DND-41 (cell line): ENCODE results near the gene SLC11A2.

Source experiments
- ATAC-seq: fragments of 200-7000 bp; cut with Tn5 transposase; 3 replicates; pipeline ENCODE4 v1.9.1; 2021; ENCODE audit warnings: low read depth; ENCODE audit not compliant: insufficient read depth
- DNase-seq: peaks from one replicate; pipeline ENCODE4 v3.0.0-alpha.2; 2020
- H2AFZ ChIP-seq: 2 replicates; pipeline ENCODE4 v1.6.0; 2012; ENCODE audit warnings: low read depth, low read length
- H3K27ac ChIP-seq: 2 replicates; pipeline ENCODE4 v1.5.1; 2012; ENCODE audit warnings: low read length, inconsistent platforms
- H3K27me3 ChIP-seq: fragments of 200-600 bp; sonication (generic); 2 replicates; pipeline ENCODE4 v1.6.0; 2012; ENCODE audit warnings: low read length, mild to moderate bottlenecking, inconsistent platforms; ENCODE audit not compliant: insufficient read depth, poor library complexity
- H3K36me3 ChIP-seq: 2 replicates; pipeline ENCODE4 v1.5.1; 2012; ENCODE audit warnings: low read length, inconsistent platforms; ENCODE audit not compliant: insufficient read depth
- H3K4me1 ChIP-seq: 2 replicates; pipeline ENCODE4 v1.5.1; 2012; ENCODE audit warnings: mild to moderate bottlenecking, low read length; ENCODE audit not compliant: insufficient read depth
- H3K4me2 ChIP-seq: 2 replicates; pipeline ENCODE4 v1.6.0; 2012; ENCODE audit warnings: mild to moderate bottlenecking, moderate library complexity, low read length, inconsistent platforms; ENCODE audit not compliant: insufficient read depth
- H3K4me3 ChIP-seq, 2 experiments: fragments of 200-600 bp in 1 of 2; shearing (Covaris generic) in 1 of 2; 2 replicates each; pipeline ENCODE4 v1.5.1; 2012 to 2016; ENCODE audit warnings: inconsistent platforms in 2 of 2, low read length in 2 of 2, mild to moderate bottlenecking in 2 of 2, low read depth in 1 of 2, moderate library complexity in 1 of 2
- H3K79me2 ChIP-seq: 2 replicates; pipeline ENCODE4 v1.6.0; 2012; ENCODE audit warnings: low read length, inconsistent platforms; ENCODE audit not compliant: insufficient read depth
- H3K9ac ChIP-seq: 2 replicates; pipeline ENCODE4 v1.6.0; 2012; ENCODE audit warnings: low read depth, mild to moderate bottlenecking, inconsistent platforms, low read length, moderate library complexity
- H3K9me3 ChIP-seq: 2 replicates; pipeline ENCODE4 v1.5.1; 2012; ENCODE audit warnings: low read length, moderate library complexity, mild to moderate bottlenecking, inconsistent platforms; ENCODE audit not compliant: insufficient read depth, severe bottlenecking
- H4K20me1 ChIP-seq: 2 replicates; pipeline ENCODE4 v1.6.0; 2012; ENCODE audit warnings: low read length; ENCODE audit not compliant: insufficient read depth
- CTCF ChIP-seq: IDR thresholded peaks from 2 replicates; pipeline ENCODE4 v1.5.1; 2012; ENCODE audit warnings: borderline replicate concordance, low read length, moderate library complexity, mild to moderate bottlenecking; ENCODE audit not compliant: poor library complexity, severe bottlenecking; ENCODE audit errors: extremely low read depth
- EZH2 ChIP-seq: IDR thresholded peaks from 3 replicates; pipeline ENCODE4 v1.6.1; 2012; ENCODE audit warnings: borderline replicate concordance, low read depth, mild to moderate bottlenecking, moderate library complexity, low read length, inconsistent platforms; ENCODE audit not compliant: severe bottlenecking

Gene SLC11A2

DNA sequence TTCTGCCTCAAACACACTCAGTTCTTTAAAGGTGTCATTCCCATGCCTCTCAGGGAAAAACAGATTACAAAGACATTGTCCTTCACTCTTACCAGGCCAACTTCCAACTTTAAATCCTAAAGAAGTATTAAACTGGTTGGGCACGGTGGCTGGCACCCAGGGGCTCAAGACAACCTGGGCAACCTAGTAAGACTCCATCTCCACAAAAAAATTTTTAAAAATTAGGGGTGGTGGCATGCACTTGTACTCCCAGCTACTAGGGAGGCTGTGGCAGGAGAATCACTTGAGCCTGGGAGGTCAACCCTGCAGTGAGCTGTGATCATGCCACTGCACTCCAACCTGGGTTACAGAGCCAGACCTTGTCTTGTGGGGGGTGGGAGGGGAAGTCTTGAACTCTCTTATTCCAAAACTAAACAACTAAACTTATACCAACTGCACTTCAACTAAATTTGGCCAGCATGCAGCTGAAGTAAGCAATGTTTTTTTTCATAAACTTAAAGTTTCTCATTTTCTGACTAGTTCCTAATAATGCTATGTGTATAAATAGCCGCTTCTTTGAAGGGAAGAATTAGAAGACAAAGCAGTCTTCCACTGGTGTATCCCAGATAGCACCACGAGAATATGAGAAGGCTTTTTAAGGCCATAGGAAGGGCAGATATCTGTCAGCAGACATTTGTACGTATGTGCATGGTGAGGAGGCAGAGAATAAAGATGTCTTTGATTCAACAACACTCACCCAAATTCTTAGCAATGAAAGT lies 2.4 kb downstream of the SLC11A2 start:
- no peak for DNase-seq
- no peaks in the 10 kb centered on the region for H3K27me3 ChIP-seq
- no peaks in the 10 kb centered on the region for H3K9me3 ChIP-seq
- H3K79me2 ChIP-seq = peaks cover 78% of the 10 kb centered on the region
- H3K4me3 ChIP-seq = peak overlapping the region in 1 of 2 experiments; percentile 73; a peak in 1 of 4 replicates
- no peak overlapping the region for H2AFZ ChIP-seq
- peak overlapping the region; percentile 81; the same call in 1 of the 2 replicates for H3K9ac ChIP-seq
- peaks cover 82% of the 10 kb centered on the region for H3K4me1 ChIP-seq
- ATAC-seq = no peak
- peaks cover 2% of the 10 kb centered on the region; the same call in 1 of the 2 replicates for H4K20me1 ChIP-seq
- peak overlapping the region; percentile 81 for H3K27ac ChIP-seq
- peak overlapping the region; percentile 74 for H3K4me2 ChIP-seq
- peaks cover 5% of the 10 kb centered on the region; the same call in 1 of the 2 replicates for H3K36me3 ChIP-seq
- TF ChIP-seq EZH2 = no peak
- no peak for TF ChIP-seq CTCF

DNA sequence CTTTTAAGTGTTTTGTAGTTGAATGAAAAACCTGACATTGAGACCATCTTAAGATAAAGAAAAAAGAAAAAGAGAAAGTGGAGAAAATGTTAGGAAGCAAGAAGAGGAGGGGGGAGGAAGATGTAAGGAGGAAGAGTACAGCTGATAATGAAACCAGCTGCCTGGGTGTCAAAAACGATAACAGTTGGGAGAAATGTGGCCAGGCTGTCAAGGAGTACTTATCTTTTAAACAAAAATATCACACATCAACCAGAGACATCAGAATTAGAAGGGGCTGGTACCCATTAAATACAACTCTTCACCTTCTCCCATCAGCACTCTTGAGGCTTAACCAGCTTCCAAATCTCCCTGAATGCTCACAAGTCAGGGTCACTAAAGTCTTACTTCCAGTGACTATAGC lies 4.5 kb downstream of the SLC11A2 start:
- Histone ChIP-seq H3K4me2 (peak overlapping the region; percentile 74), H3K27me3 (no peaks in the 10 kb centered on the region), H3K9me3 (no peaks in the 10 kb centered on the region), H3K4me3 (peak overlapping the region in 1 of 2 experiments; percentile 23; a peak in 2 of 4 replicates), H2AFZ (no peak overlapping the region), H3K9ac (peak overlapping the region; percentile 40), H3K4me1 (peaks cover 71% of the 10 kb centered on the region), H3K36me3 (peaks cover 5% of the 10 kb centered on the region; the same call in 1 of the 2 replicates), H4K20me1 (peaks cover 5% of the 10 kb centered on the region; the same call in 1 of the 2 replicates), H3K79me2 (peaks cover 99% of the 10 kb centered on the region), H3K27ac (peak overlapping the region; percentile 80)
- no peak for TF ChIP-seq CTCF
- TF ChIP-seq EZH2 = no peak
- DNase-seq = peak; percentile 29
- ATAC-seq = no peak

- Histone ChIP-seq H3K27ac (peak overlapping the region; percentile 80), H4K20me1 (peaks cover 5% of the 10 kb centered on the region; the same call in 1 of the 2 replicates), H3K36me3 (0 out of 2 replicates have a peak, but pooled peaks cover 5% of the 10 kb centered on the region), H3K4me2 (peak overlapping the region; percentile 74), H3K79me2 (peaks cover 100% of the 10 kb centered on the region), H3K9ac (peak overlapping the region; percentile 40), H3K27me3 (no peaks in the 10 kb centered on the region), H3K9me3 (no peaks in the 10 kb centered on the region), H3K4me3 (0 out of 4 replicates have a peak overlapping the region, but pooled peaks of 1 of the 2 experiments have one; percentile 23), H3K4me1 (peaks cover 67% of the 10 kb centered on the region), H2AFZ (no peak overlapping the region)
- TF ChIP-seq CTCF = no peak
- TF ChIP-seq EZH2 = no peak
- DNase-seq (peak; percentile 72), ATAC-seq (peak; percentile 93)
Measured at GRCh38 chr12:51020448-51021182, 5.6 kb downstream of the SLC11A2 start.
